Measurements from ENCODE around the gene ARMH2. TPM values are rescaled to one million over a fixed set of nuclear protein-coding genes. Genes with fewer than 3 reads are reported as not detected.

Gene ARMH2
- total and polyA plus RNA-seq, 10 of the 15 experiments (the other 5 are each of a cell fraction or from before 2014, with no cell fraction given), result 0.18 to 0.46 TPM; not detected in 8

DNA sequence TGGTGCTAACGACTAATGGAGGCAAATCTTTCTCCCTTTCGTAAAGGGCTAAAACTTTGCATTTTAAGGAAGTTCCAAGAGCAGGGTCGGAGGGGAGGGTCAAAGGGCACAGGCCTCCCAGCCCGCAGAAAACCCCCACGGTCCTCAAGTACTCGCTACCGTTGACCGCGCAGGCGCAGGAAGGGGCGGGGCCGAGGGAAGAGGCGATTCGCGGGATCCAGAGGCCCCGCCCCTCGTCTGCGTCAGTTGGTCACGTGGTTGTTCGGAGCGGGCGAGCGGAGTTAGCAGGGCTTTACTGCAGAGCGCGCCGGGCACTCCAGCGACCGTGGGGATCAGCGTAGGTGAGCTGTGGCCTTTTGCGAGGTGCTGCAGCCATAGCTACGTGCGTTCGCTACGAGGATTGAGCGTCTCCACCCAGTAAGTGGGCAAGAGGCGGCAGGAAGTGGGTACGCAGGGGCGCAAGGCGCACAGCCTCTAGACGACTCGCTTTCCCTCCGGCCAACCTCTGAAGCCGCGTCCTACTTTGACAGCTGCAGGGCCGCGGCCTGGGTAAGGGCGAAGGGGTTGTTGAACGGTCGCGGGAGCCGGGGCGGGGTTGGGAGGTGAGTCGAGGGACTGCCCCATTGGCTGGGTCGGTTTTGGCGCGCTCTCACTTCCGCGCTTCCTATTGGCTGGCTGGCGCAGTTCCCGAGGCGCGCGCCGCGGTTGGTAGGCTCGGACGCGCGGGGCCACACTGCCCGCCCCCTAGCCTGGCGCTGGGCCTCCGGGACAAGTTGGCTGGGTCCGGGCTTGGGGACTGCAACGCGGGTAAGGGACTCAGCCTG is 23.8 kb downstream of the ARMH2 start, which contains the start of gene GMNN (continued):
- TF ChIP-seq PAX8 (IDR thresholded peaks at IDR 0.05) (no peak), MTA2 (IDR thresholded peaks at IDR 0.05; ENCODE audit: low read depth) (peak; percentile 66; the same call in 1 of the 2 replicates), ELK1 (IDR thresholded peaks at IDR 0.05; ENCODE audit: low read depth, low read length) (no peak; the same call in 1 of the 2 replicates), SREBF1 (IDR thresholded peaks at IDR 0.05; ENCODE audit: low read length) (no peak), SMARCA5 (IDR thresholded peaks at IDR 0.05) (peak; percentile 95), SP1 (IDR thresholded peaks at IDR 0.05; ENCODE audit: low read depth, low read length) (peak; percentile 94), SIX5 (IDR thresholded peaks at IDR 0.05; ENCODE audit: low read depth, low read length, severe bottlenecking) (no peak), IKZF2 (IDR thresholded peaks at IDR 0.05) (0 out of 4 replicates have a peak, but pooled peaks of 1 of the 2 experiments have one; percentile 12), NFYA (IDR thresholded peaks at IDR 0.05; ENCODE audit: borderline replicate concordance, low read depth, low read length) (no peak), REST (IDR thresholded peaks at IDR 0.05; ENCODE audit: low read depth, low read length) (peak; percentile 37; the same call in 1 of the 2 replicates), CHD4 (IDR thresholded peaks at IDR 0.05) (no peak), RAD51 (IDR thresholded peaks at IDR 0.05) (peak; percentile 98), MYB (IDR thresholded peaks at IDR 0.05; ENCODE audit: borderline replicate concordance, low read depth, low read length) (no peak), SKIL (IDR thresholded peaks at IDR 0.05; ENCODE audit: low read depth, poor library complexity, severe bottlenecking) (no peak), PML (IDR thresholded peaks at IDR 0.05; ENCODE audit: low read length) (peak; percentile 96), ATF7 (IDR thresholded peaks at IDR 0.05; ENCODE audit: low read depth) (peak; percentile 33; the same call in 1 of the 2 replicates), TBL1XR1 (IDR thresholded peaks at IDR 0.05; ENCODE audit: low read depth, low read length) (no peak), KAT2A (conservative IDR thresholded peaks at IDR 0.05; ENCODE audit: control insufficient read depth, low read depth, low read length) (no peak)
- TF ChIP-seq, protein P1, sequence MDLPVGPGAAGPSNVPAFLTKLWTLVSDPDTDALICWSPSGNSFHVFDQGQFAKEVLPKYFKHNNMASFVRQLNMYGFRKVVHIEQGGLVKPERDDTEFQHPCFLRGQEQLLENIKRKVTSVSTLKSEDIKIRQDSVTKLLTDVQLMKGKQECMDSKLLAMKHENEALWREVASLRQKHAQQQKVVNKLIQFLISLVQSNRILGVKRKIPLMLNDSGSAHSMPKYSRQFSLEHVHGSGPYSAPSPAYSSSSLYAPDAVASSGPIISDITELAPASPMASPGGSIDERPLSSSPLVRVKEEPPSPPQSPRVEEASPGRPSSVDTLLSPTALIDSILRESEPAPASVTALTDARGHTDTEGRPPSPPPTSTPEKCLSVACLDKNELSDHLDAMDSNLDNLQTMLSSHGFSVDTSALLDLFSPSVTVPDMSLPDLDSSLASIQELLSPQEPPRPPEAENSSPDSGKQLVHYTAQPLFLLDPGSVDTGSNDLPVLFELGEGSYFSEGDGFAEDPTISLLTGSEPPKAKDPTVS (IDR thresholded peaks at IDR 0.05; ENCODE audit: low read depth, low read length), result no peak
- TF ChIP-seq, protein P2, sequence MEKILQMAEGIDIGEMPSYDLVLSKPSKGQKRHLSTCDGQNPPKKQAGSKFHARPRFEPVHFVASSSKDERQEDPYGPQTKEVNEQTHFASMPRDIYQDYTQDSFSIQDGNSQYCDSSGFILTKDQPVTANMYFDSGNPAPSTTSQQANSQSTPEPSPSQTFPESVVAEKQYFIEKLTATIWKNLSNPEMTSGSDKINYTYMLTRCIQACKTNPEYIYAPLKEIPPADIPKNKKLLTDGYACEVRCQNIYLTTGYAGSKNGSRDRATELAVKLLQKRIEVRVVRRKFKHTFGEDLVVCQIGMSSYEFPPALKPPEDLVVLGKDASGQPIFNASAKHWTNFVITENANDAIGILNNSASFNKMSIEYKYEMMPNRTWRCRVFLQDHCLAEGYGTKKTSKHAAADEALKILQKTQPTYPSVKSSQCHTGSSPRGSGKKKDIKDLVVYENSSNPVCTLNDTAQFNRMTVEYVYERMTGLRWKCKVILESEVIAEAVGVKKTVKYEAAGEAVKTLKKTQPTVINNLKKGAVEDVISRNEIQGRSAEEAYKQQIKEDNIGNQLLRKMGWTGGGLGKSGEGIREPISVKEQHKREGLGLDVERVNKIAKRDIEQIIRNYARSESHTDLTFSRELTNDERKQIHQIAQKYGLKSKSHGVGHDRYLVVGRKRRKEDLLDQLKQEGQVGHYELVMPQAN (conservative IDR thresholded peaks at IDR 0.05), result peak; percentile 97

All from GM12878 (cell line).